H9 (cell line): ENCODE data around the gene DCN. TPM values are rescaled to one million over a fixed set of nuclear protein-coding genes. Genes with fewer than 3 reads are reported as not detected.

Experiments
- DNase-seq: peaks from one replicate; pipeline ENCODE4 v3.0.0-alpha.2; 2017
- H2AFZ ChIP-seq: one replicate; pipeline ENCODE4 v1.6.1; 2013; ENCODE audit warnings: mild to moderate bottlenecking, low read length, control low read depth, moderate library complexity
- H2AK5ac ChIP-seq: 2 replicates; pipeline ENCODE4 v1.6.1; 2013; ENCODE audit warnings: low read length, control low read depth, mixed read lengths; ENCODE audit not compliant: insufficient read length
- H2BK120ac ChIP-seq: one replicate; pipeline ENCODE4 v1.6.1; 2013; ENCODE audit warnings: low read depth, mild to moderate bottlenecking, low read length, control low read depth, inconsistent platforms; ENCODE audit not compliant: poor library complexity, severe bottlenecking
- H2BK12ac ChIP-seq: 2 replicates; pipeline ENCODE4 v1.6.1; 2013; ENCODE audit warnings: low read length, control low read depth, mixed read lengths, low read depth; ENCODE audit not compliant: insufficient read length
- H2BK15ac ChIP-seq: 2 replicates; pipeline ENCODE4 v1.6.1; 2013; ENCODE audit warnings: low read depth, low read length, control low read depth
- H2BK20ac ChIP-seq: one replicate; pipeline ENCODE4 v1.6.1; 2013; ENCODE audit warnings: low read depth, mild to moderate bottlenecking, low read length, control low read depth, inconsistent platforms; ENCODE audit not compliant: poor library complexity, severe bottlenecking
- H2BK5ac ChIP-seq: 2 replicates; pipeline ENCODE4 v1.6.1; 2013; ENCODE audit warnings: low read length, control low read depth, mixed read lengths; ENCODE audit not compliant: insufficient read length
- H3K14ac ChIP-seq: 2 replicates; pipeline ENCODE4 v1.6.1; 2013; ENCODE audit warnings: low read length, control low read depth; ENCODE audit not compliant: insufficient read depth
- H3K18ac ChIP-seq: 2 replicates; pipeline ENCODE4 v1.6.1; 2013; ENCODE audit warnings: low read depth, mild to moderate bottlenecking, mixed read lengths, low read length, control low read depth; ENCODE audit not compliant: insufficient read length
- H3K23ac ChIP-seq: 2 replicates; pipeline ENCODE4 v1.6.1; 2013; ENCODE audit warnings: low read length, control low read depth, mixed read lengths, low read depth; ENCODE audit not compliant: insufficient read length
- H3K23me2 ChIP-seq: 2 replicates; pipeline ENCODE4 v1.6.1; 2013; ENCODE audit warnings: low read depth, mild to moderate bottlenecking, mixed read lengths, low read length, control low read depth; ENCODE audit not compliant: insufficient read length, poor library complexity, severe bottlenecking
- H3K27ac ChIP-seq: 2 replicates; pipeline ENCODE4 v1.5.1; 2013; ENCODE audit warnings: low read length, control low read depth, mixed read lengths, low read depth; ENCODE audit not compliant: insufficient read length
- H3K27me3 ChIP-seq: 2 replicates; pipeline ENCODE4 v1.6.1; 2013; ENCODE audit warnings: low read length, control low read depth, inconsistent platforms; ENCODE audit not compliant: insufficient read depth
- H3K4ac ChIP-seq: 2 replicates; pipeline ENCODE4 v1.6.1; 2013; ENCODE audit warnings: low read depth, mild to moderate bottlenecking, control low read depth, inconsistent platforms, low read length, moderate library complexity
- H3K4me1 ChIP-seq: 2 replicates; pipeline ENCODE4 v1.6.1; 2013; ENCODE audit warnings: low read length, control low read depth, inconsistent platforms; ENCODE audit not compliant: insufficient read depth
- H3K4me2 ChIP-seq: 2 replicates; pipeline ENCODE4 v1.6.1; 2013; ENCODE audit warnings: low read length, control low read depth, mixed read lengths; ENCODE audit not compliant: insufficient read length, insufficient read depth
- H3K56ac ChIP-seq: 2 replicates; pipeline ENCODE4 v1.6.1; 2013; ENCODE audit warnings: low read depth, mild to moderate bottlenecking, mixed read lengths, low read length, control low read depth; ENCODE audit not compliant: insufficient read length
- H3K79me1 ChIP-seq: 2 replicates; pipeline ENCODE4 v1.6.1; 2013; ENCODE audit warnings: low read depth, mild to moderate bottlenecking, moderate library complexity, low read length, control low read depth, inconsistent platforms; ENCODE audit not compliant: insufficient read depth, poor library complexity, severe bottlenecking
- H3K79me2 ChIP-seq: 2 replicates; pipeline ENCODE4 v1.6.1; 2013; ENCODE audit warnings: low read length, control low read depth, inconsistent platforms; ENCODE audit not compliant: insufficient read depth
- H3K9ac ChIP-seq: 2 replicates; pipeline ENCODE4 v1.6.1; 2013; ENCODE audit warnings: low read length, control low read depth, mixed read lengths; ENCODE audit not compliant: insufficient read length; ENCODE audit errors: extremely low read depth
- H3K9me3 ChIP-seq: one replicate; pipeline ENCODE4 v1.6.1; 2013; ENCODE audit warnings: low read depth, low read length, inconsistent platforms; ENCODE audit not compliant: control insufficient read depth
- H3T11ph ChIP-seq: one replicate; pipeline ENCODE4 v1.6.1; 2013; ENCODE audit warnings: mild to moderate bottlenecking, low read length, control low read depth, inconsistent platforms
- H4K20me1 ChIP-seq: one replicate; pipeline ENCODE4 v1.6.1; 2013; ENCODE audit not compliant: control insufficient read depth, insufficient read length, insufficient read depth
- H4K5ac ChIP-seq: 2 replicates; pipeline ENCODE4 v1.6.1; 2013; ENCODE audit warnings: low read depth, mild to moderate bottlenecking, mixed read lengths, low read length, control low read depth; ENCODE audit not compliant: insufficient read length
- H4K8ac ChIP-seq: replicated peaks from 2 replicates; pipeline ENCODE4 v1.6.1; 2013; ENCODE audit warnings: low read length, control low read depth, mixed read lengths, low read depth; ENCODE audit not compliant: insufficient read length
- H4K91ac ChIP-seq: 2 replicates; pipeline ENCODE4 v1.6.1; 2013; ENCODE audit warnings: low read depth, mild to moderate bottlenecking, moderate library complexity, mixed read lengths, low read length, control low read depth; ENCODE audit not compliant: insufficient read length
- H3K27ac Mint-ChIP-seq, 3 experiments: 2 replicates in 2 of 3; 3 replicates in 1 of 3; pipeline ENCODE4 v1.8.0; 2020 to 2021; ENCODE audit warnings: mixed read lengths in 3 of 3, mild to moderate bottlenecking in 1 of 3, moderate library complexity in 1 of 3
- H3K27me3 Mint-ChIP-seq: 2 replicates; pipeline ENCODE4 v1.8.0; 2021; ENCODE audit warnings: low read depth, mild to moderate bottlenecking, moderate library complexity, mixed read lengths
- H3K36me3 Mint-ChIP-seq, 3 experiments: 2 replicates in 2 of 3; 3 replicates in 1 of 3; pipeline ENCODE4 v1.8.0; 2020 to 2021; ENCODE audit warnings: low read depth in 3 of 3, mixed read lengths in 3 of 3; ENCODE audit not compliant: insufficient read depth in 1 of 3
- H3K4me1 Mint-ChIP-seq, 2 experiments: 2 replicates each; pipeline ENCODE4 v1.8.0; 2020; ENCODE audit warnings: mixed read lengths in 2 of 2
- H3K4me3 Mint-ChIP-seq, 2 experiments: 2 replicates in 1 of 2; 3 replicates in 1 of 2; pipeline ENCODE4 v1.8.0; 2020 to 2021; ENCODE audit warnings: mild to moderate bottlenecking in 2 of 2, mixed read lengths in 2 of 2, moderate library complexity in 1 of 2
- H3K9me3 Mint-ChIP-seq, 2 experiments: 2 replicates in 1 of 2; 3 replicates in 1 of 2; pipeline ENCODE4 v1.8.0; 2020; ENCODE audit warnings: mild to moderate bottlenecking in 2 of 2, mixed read lengths in 2 of 2, moderate library complexity in 1 of 2
- WGBS: extraction: QIAGEN DNeasy Blood & Tissue Kit; methylation state at CpG from one replicate; pipeline ENCODE4 v1.1.7; 2013; ENCODE audit warnings: missing lambda C conversion rate, low lambda C conversion rate, mixed read lengths; ENCODE audit not compliant: insufficient read length; ENCODE audit errors: extremely low coverage; 5-methylcytosine and 5-hydroxymethylcytosine counted together
- total RNA-seq: library from RNA; stranded (reverse); gene quantifications from 2 replicates; pipeline ENCODE4 v1.2.1, GENCODE V29; 2021
- TF ChIP-seq, protein P1 (sequence below): fragments of 200-600 bp; sonication (generic); conservative IDR thresholded peaks from 3 replicates; pipeline ENCODE4 v1.8.0; 2021; ENCODE audit warnings: antibody characterized with exemption, mild to moderate bottlenecking

The DCN gene
- total RNA-seq, 1 experiment from 2014 or later = not detected

DNA sequence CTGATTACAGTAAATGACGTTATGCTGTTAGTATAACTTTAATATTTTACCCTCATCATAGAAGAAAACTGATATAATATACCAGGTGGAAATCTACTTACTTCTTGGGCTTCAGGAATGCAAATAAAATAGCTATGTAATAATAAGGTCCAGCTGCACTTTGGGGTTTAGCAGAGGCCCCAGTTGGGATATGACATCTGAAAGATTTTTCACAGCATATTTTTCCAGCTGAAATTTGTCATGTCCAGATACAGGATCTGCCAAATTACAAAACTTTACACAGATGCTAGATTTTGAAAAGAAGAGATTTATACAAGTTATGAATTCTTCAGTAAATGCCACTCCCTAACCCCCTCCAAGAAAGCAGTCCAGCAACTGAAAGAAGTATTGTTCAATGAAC lies 29.2 kb upstream of the DCN start:
- H3K4me1 Mint-ChIP-seq = 0 out of 4 replicates have a peak, but pooled peaks cover 0 to 3% of the 10 kb centered on the region in 2 experiments
- no CpG with 5 or more reads among the region's 1 CpG for WGBS

More for the DNA sequence above, 29.2 kb upstream of the DCN start:
- Histone ChIP-seq H2BK20ac (no peak overlapping the region), H2BK12ac (no peak overlapping the region), H3K4me2 (no peak overlapping the region), H3K56ac (no peak overlapping the region), H2AFZ (no peak overlapping the region), H3K9ac (no peak overlapping the region), H3K23me2 (no peaks in the 10 kb centered on the region), H3K79me1 (no peaks in the 10 kb centered on the region), H4K91ac (no peak overlapping the region), H4K20me1 (no peaks in the 10 kb centered on the region), H2BK5ac (no peak overlapping the region), H2AK5ac (no peak overlapping the region), H4K8ac (no peak overlapping the region), H2BK15ac (no peak overlapping the region), H3K18ac (no peak overlapping the region), H3K23ac (no peak overlapping the region), H4K5ac (no peak overlapping the region), H3K27me3 (no peaks in the 10 kb centered on the region), H2BK120ac (no peak overlapping the region), H3T11ph (no peak overlapping the region), H3K4me1 (no peaks in the 10 kb centered on the region), H3K79me2 (no peaks in the 10 kb centered on the region), H3K4ac (no peak overlapping the region), H3K14ac (no peak overlapping the region), H3K27ac (no peak overlapping the region), H3K9me3 (no peaks in the 10 kb centered on the region)
- no peak for DNase-seq
- H3K9me3 Mint-ChIP-seq = no peaks in the 10 kb centered on the region; a peak in 2 of 5 replicates
- TF ChIP-seq, protein P1, sequence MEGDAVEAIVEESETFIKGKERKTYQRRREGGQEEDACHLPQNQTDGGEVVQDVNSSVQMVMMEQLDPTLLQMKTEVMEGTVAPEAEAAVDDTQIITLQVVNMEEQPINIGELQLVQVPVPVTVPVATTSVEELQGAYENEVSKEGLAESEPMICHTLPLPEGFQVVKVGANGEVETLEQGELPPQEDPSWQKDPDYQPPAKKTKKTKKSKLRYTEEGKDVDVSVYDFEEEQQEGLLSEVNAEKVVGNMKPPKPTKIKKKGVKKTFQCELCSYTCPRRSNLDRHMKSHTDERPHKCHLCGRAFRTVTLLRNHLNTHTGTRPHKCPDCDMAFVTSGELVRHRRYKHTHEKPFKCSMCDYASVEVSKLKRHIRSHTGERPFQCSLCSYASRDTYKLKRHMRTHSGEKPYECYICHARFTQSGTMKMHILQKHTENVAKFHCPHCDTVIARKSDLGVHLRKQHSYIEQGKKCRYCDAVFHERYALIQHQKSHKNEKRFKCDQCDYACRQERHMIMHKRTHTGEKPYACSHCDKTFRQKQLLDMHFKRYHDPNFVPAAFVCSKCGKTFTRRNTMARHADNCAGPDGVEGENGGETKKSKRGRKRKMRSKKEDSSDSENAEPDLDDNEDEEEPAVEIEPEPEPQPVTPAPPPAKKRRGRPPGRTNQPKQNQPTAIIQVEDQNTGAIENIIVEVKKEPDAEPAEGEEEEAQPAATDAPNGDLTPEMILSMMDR = no peak
- no peak overlapping the region for H3K27ac Mint-ChIP-seq
- no peaks in the 10 kb centered on the region for H3K27me3 Mint-ChIP-seq
- H3K36me3 Mint-ChIP-seq = peaks cover 0 to 6% (median 0%) of the 10 kb centered on the region in 3 experiments; a peak in 1 of 7 replicates
- no peak overlapping the region for H3K4me3 Mint-ChIP-seq
